Activated CD4-positive, CD25-positive, alpha-beta regulatory T cell treated with anti-CD3 and anti-CD28 coated beads, Interleukin-2, amount 50 U/mL, for 72 hours (primary cell): Measurements from ENCODE around the gene GLTP.

Experiments
- DNase-seq: peaks from one replicate; pipeline ENCODE4 v3.0.0; 2021

The GLTP gene

DNA sequence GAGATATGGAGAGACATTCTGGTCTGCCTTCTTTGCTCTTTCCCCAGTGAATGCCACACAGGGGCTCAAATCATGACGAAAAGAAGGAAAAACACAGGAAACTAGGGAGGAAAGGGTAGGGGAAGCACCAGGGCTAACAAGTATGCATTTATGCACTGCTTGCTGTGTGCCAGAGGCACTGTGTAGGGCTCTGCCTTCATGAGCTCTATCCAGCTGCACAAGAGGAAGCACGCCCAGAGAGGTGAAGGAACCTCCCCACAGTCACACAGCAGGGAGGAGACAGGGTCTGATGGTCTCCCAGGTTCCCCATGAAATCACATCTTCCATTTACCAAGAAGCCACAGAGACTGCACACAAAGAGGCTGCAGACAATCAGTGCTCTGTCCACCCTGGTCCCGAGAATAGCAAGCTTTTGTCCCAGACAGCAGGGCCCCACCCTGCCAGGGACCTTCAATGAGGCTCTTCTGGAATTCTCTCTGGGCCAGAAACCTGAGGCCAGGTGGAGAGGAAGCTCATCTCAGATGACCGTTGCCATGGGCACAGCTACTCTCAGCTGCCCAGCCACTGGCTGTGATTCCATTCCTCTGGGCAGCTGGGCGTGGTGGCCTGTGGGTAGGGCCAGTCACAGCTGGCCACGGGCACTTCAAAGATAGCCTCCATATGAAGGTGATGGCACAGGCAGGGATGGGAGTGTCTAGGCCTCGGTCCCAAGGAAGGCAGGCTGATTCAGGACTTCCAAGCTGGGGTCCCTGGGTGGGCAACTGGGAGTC is 39.9 kb downstream of the GLTP start:
- no peak for DNase-seq

DNA sequence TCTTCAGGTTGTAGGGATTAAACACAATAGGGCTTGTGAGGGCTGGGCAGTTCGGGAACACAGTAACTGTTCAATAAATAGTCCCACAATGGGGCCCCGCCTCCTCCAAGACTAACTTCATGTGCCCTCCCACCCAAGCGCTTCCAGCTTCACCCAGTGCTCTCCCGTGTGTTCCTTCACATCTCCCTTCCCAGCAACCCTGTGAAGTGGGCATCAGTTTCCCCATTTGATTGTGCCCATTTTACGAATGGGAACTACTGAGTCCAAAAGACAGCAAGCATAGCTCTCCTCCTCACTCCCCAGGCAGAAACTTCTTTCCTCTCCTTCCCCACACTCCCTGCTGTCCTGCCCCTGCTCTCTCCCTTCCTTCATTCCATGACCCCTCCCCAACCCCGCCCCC is 40.9 kb downstream of the GLTP start:
- no peak for DNase-seq

DNA sequence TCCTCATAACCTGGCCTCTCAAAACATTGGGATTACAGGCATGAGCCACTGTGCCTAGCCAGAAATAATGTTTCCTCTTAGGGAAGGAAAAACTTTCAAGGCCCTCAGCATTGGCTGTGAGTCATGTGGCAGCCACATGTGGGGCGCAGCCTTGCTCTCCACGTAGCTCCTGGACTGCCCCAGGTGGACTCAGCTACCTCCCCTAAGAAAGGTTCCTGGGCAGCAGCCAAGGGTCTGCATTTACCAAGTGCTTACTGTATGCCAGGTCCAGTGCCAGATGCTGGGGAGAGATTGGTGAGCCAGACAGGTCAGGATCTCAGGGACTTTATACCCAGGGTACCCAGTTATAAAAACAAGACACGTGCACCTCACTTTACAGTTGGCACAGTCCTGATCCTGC is 43.4 kb downstream of the GLTP start:
- DNase-seq: no peak

DNA sequence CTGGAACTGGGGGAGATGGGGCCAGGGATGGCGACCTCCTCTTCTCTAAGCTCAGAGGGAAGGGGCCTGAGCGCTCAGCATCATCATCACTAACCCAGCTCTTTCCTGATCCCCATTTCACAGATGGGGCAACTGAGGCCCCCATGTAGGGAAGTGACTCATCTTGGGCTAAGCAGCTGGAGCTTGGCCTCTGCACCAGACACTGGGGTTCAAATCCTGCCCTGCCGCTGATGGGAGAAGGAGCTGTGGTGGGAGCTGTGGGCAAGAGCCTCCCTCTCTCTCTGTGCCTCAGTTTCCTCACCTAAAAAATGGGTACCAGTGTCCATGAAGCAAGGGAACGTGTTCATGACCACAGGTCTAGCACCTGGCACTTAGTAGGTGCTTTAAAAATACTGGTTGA is 44.5 kb downstream of the GLTP start:
- DNase-seq: no peak

DNA sequence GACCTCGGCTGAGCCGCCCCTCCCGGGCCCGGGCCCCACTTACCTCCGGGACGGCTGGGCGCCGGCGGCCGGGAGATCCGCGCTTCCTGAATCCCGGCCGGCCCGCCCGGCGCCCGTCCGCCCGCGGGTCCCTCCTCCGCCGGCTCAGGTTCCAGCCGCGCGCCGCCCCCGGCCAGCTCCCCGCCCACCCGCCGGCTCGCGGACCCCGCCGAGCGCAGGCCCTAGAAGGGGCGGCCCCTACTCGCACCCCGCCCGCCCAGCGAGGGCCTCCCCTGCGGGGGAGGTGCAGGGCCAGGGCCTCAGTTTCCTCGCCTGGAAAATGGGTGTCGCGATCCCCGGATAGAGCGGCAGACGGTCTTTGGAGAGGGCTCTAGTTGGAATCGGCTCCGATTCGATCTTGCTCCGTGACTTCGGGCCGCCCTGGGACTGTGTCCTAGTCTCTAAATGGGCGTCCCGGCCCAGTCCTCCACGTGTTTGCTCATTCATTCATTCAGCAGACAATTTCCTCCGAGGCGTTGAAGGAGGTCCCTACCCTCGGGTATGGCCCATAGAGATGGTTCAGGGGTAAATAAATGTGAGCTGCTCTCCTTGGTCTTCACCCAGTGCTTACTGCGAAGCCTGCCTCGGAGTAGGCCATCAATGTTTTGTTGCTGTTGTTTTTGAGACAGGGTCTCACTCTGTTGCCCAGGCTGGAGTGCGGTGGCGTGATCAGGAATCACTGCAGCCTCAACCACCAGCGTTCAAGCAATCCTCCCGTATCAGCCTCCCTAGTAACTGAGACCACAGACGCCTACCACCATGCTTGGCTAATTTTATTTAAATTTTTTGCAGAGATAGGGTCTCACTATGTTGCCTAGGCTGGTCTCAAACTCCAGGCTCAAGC is 46.8 kb downstream of the GLTP start, which contains the start of gene TRPV4:
Gene TRPV4, minus strand, starts transcription at position 92 of the 883 bp plus-strand sequence. CDS start 18,602 bp downstream, outside the sequence.
- DNase-seq: no peak

DNA sequence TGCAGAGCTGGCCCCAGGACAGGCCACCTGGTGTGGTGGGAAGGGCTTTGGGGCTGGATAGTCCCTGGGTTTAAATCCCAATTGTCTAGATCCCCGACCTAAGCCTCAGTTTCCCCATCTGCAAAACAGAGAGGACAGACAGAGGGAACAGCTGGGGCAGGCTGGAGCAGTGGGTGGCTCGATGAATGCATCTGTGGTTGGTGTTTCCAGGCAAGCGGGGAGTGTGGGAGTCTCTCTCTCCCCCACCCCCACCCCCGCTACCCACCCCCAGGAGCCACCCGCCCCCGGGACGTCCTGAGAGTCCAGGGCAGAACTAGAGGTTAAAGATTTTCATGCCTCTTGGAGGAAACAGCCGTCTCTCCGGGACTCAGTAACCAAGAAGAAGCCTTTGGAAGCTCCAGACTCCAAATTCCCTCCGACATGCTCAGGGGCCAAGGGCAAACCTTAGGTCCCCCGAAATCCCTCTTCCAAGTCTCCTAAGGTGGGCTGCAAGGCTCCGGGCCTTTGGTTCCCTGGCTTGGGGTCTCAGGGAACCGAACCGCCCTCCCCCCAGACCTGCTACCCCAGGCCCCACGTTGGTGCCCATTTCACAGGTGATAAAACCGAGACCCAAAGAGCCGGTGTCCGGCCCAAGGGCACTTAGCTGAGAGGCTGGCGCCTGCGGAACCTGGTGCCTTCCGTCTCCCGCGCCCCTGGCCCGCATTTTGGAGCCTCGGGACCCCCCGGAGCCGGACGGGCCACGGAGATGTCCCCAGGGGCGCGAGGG is 47.6 kb downstream of the GLTP start:
- no peak for DNase-seq

DNA sequence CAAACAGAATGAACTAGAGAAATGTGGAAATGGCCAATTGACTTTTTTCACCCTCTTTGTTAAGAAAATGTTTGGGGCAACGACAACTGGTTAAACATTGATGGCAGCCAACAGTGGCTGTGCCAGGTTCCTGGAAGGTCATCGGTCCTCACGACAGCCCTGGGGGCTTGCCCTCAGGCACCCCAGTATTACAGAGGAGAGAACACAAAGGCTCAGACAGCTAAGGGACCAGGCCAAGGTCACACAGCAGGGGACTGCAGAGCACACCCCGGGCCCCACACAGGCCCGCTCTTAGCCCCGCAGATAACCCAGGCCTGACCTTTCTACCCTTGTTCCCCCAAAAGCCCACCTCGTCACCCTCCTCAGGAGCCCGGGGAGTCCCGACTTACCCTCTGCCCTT is 48.4 kb downstream of the GLTP start:
- DNase-seq: no peak

DNA sequence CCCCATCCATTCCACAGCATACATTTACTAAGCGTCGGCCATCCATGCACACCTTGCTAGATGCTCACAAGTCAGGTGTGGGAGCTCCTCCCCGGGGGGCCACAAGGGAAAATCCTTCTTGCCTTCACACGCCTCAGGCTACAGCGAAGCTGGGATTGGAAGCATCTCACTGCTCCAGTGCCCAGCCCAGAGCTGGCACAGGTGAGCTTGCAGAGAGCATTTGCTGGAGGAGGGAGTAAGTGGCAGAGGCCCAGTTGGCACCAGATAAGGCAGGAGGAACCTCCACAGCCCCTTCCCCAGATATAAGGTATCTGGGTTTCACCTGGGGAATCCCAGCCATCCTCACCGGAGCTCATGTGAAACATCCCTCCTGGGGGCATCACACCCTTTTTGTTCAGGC is 49.0 kb downstream of the GLTP start:
- DNase-seq: no peak

DNA sequence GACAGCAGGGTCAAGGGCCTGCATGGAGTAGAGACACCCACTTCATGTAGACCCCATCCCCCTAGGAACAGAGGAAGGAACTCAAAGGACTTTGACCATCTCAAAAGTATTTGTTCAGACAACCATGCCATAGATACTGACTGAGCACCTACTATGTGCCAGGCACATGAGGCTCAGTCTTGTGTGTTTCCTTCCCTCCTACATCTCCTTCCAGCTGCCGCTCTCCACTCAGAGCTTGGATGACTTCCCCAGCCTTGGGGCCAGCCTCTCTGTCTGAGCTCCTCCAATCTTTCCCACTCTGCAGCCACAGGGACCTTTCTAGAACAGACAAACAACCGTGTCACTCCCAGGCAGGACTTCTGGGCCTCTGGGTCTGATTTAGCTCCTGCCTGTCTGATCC is 49.6 kb downstream of the GLTP start:
- DNase-seq: no peak

DNA sequence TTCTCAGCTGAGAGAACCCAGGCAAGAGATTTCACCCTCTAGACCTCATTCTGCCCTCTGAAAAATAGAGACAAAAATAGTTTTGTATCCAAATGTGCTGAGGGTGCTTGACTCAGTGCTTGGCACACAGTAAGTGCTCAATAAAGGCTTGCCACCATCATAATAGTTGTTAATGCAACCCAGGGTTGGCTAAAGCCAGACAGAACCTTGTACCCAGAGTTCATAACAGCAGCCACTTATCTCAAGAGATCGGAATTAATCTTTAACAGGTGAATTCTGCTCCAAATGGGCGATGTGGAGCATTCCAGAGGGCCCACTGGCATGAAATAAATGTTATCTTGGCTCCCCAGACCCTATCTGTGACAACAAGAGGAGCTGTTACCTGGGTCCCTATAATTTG is 50.1 kb downstream of the GLTP start:
- DNase-seq: no peak

DNA sequence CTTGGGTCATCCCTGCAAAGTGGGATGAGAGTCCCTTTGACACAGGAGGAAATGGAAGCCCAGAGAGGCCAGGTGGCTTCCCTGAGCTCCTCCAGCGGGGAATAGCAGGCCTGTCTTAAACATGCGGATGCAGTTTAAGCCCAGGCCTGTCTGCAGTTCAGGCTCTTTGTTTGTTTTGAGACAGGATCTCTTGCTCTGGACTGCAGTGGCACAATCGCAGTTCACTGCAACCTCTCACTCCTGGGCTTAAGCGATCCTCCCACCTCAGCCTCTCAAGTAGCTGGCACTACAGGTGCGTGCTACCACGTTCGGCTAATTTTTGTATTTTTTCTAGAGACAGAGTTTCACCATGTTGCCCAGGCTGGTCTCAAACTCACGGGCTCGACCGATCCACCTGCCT is 50.7 kb downstream of the GLTP start:
- DNase-seq: no peak

DNA sequence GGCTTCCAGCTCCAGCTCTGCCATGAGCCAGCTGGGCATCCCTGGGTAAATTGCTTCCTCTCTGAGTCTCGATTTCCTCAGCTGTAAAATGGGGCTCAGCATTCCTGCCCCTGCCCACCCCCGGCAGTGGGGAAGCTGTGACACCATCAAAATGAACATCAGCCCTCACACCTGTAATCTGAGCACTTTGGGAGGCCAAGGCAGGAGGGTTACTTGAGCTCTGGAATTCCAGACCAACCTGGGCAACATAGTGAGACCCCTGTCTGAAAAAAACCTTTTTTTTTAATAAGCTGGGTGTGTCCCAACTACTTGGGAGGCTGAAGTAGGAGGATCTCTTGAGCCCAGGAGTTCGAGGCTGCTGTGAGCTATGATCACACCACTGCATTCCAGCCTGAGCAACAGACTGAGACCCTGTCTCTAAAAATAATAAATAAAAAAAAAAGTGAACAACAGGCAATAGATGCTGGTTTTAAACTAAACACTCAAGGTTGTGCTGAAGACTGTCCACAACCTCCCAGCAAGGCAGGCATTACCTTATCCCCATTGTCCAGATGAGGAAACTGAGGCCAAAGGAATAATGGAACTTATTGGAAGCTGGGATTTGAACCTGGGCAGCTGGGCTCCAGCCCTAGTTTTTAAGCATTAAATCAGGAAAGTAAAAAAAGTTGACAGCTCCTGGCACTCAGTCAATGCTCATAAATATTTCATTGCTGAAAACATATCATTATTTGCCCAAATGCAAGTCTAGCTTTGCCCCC is 51.4 kb downstream of the GLTP start:
- no peak for DNase-seq

DNA sequence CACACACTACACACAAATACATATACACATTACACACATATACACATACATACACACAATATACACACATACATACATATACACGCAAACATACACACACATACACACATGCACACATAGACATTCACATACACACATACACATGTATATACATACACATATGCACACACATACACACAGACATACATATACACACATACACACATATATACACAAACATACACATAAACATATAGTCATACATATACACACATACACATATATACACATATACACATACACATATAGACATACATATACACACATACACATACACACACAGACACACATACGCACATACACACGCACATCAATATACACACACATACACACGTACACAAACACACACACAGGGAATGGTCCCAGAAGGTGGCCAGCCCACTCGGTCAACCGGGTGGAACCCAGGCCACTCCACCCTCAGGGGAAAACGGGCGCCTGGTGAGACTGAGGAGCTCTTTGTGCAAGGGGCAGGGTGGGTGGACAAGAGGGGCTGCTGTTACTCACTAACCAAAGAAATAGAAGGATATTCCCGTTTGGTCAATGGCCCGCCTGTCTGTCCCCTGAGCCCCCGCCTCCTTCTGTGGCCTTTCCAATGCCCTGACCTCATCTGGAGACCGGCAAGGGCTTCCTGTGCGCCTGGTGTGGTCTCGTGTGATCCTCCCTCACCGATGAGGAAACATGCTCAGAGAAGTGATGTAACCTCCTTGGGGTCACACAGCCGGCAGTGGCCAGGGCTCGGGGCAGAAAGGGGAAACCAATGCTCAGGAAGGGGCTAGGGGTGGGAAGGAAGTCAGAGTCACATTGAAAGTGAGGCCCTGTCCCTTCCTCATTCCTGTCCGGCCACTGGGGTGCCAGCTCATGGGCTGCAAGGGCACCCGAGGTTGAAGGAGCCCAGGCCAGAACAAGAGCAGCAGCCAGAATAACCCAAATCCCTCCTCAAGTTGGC is 52.5 kb downstream of the GLTP start:
- no peak for DNase-seq

DNA sequence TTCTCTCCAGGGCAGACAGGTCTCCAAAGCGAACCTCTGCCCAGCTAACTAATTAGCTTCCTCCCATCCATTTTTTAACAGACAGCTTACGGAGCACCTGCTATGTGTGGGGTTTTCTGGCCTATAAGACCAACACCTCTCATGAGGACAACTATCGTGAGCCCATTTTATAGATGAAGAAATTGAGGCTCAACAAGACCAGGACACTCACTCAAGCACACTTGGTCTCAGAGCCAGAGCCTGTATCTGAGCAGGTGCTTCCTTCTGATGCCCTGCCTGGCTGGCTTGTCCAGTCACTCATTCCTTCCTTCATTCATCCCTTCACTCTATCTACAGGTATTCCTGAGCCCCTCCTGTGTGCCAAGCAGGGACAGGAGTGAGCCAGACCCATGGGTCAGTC is 53.3 kb downstream of the GLTP start:
- no peak for DNase-seq

DNA sequence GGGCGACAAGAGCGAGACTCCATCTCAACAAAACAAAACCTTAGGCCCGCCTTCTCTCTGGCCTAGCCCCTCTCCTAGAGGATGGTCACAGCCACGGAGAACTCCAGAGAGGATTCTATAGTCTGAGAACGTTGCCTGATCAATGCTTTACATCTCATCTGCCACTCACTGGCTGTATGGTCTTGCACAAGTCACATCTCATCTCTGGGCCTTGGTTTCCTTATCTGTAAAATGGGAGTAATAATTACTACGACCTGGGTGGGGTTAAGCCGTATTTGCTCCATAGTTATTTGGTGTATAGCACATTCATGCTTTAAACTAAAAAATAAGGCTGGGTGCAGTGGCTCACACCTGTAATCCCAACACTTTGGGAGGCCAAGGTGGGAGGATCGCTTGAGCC is 55.6 kb downstream of the GLTP start:
- no peak for DNase-seq

DNA sequence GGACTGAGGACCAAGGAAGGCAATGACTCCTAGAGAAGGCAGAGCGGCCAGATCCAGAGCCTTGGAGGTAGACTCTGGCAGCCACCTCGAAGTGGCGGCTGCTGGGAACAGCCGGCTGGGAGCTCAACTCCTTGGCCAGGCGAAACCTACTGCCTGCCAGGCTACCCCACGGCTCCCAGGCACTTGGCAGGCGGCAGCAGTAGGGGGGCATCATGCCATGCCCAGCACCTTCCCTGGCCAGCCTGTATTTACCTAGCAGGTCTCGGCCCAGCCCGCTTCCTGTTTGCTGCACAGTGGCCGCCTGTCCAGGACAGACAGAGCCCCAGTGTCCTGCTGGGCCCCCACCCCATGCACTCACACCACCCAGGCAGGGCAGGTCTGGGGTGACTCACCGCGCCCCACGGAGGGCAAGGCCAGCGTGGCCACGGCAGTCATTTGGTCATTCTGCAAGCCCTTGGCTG is 57.4 kb downstream of the GLTP start:
- DNase-seq: no peak

DNA sequence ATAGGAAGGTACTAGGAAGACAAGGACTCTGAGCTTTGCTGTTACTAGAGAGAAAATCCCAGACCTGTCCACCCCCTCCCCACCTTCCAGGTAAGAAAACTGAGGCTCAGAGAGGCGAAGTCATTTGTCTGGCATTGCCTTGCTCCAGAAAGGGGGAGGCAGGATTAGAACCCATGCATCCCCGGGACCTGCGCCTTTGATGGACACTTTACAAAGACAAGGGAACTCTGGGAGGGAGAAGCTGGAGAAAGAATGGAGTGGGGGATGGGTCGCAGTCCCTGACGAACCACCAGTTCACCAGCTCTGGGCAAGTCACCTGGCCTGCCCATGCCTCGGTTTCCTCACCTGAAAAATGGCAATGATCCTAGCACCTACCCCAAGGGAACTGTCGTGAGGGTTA is 57.9 kb downstream of the GLTP start:
- no peak for DNase-seq

DNA sequence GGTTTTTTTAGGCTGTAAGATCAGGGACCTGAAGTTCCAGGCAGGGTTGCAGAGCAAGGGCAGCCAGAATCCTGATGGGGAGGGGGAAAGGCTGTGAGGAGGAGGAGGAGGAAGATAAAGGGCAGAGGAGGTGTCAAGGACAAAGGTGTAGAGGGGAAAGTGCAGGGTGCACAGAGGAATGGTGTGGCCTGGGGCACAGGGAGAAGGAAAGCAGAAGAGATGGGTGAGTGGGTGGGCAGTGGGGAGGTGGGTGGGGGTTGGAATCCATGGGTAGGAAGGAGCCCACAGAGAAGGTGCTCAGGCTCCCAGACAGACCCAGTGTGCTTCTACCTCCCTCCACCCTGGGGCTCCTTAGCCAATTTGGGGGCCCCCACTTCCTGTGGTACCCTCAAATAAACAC is 58.4 kb downstream of the GLTP start:
- DNase-seq: no peak

DNA sequence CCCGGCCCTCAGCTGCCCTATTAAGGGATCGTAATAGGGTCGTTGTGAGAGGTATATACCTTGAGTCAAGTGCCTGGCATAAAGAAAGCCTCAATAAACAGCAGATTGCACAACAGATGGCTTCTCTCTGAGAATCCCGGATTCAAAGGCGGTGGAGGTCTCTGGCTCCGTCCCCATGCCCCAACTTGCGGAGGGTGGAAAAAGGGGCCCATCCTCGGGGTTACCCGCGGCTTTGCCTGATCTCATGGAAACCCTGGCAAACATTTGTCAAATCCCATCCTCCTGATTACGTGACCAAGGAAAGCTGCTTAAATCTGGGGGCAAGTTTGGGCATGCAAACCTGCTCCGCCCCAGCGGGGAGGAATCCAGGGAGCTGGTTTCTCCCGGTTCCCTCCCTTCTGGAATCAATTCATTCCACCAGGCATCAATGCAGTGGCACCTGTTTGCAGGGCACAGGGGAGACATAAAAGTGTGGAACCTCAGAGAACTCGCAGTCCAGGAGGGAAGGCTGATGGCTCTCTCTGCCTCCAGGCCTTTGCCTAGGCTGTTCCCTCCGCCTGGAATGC is 59.4 kb downstream of the GLTP start:
- no peak for DNase-seq

DNA sequence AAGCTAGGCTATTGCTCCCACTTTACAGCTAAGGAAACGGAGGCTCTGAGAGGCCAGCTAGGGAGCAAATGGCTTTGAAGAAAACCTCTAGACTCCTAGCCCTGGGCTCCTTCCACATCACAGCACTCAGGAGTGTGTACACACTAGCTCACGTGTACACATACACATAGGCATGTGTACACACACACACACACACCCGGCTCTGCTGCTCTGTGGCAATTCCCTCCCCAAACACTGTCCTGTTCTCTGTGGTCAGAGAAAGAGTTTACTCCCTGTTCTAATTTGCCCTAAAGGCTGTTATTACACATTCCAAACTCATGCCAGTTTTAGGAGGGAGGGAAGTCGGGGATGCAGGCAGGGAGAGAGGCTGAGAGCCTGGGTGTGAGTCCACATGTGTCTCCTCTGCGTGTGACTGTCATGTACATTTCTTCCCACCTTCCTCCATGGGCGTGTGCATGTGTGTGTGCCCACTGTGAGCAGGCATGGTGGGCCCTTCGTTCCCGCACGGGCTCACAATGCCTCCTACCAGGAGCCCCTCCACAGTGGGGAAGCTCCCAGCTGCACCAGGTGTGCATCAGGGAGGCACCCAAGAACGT is 61.3 kb downstream of the GLTP start:
- DNase-seq: no peak

DNA sequence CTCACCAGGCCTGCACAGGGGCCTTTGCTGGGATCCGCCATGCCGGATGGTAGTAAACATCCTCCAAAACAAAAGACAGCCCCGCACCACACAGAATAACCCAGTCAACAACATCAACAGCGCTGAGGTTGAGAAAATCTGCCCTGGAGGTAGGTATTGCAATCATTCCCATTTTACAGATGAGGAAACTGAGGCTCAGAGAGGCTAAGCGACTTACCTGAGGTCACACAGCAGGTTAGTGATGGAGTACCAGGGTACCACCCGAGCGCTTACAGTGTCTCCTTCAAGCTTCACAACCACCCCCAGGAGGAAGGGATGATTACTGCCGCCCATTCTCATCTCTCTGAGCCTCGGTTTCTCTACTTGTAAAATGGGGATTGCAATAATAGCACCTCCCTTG is 62.1 kb downstream of the GLTP start:
- DNase-seq: no peak
